CD14-positive monocyte (primary cell): ENCODE measurements around the gene BIRC5. TPM values are rescaled to one million over a fixed set of nuclear protein-coding genes. Genes with fewer than 3 reads are reported as not detected.
A peak's percentile ranks its signal among the peaks of the same experiment; 100 is the strongest.

Source experiments
- DNase-seq, 3 donors: peaks; one replicate each; pipeline ENCODE4 v3.0.0-alpha.2; 2011 to 2022
- H2AFZ ChIP-seq: 2 replicates; pipeline ENCODE4 v1.6.0; 2012; ENCODE audit warnings: mild to moderate bottlenecking, low read depth, low read length, inconsistent platforms; ENCODE audit not compliant: insufficient read depth, poor library complexity, severe bottlenecking
- H3K27ac ChIP-seq, 2 donors: 1 replicate in 1 of 2; 2 replicates in 1 of 2; pipeline ENCODE4 v1.5.1; 2012 to 2013; ENCODE audit warnings: low read length in 2 of 2, control low read depth in 1 of 2, inconsistent platforms in 1 of 2, low read depth in 1 of 2, mild to moderate bottlenecking in 1 of 2
- H3K27me3 ChIP-seq, 2 donors: one replicate each; pipeline versions ENCODE4 v1.6.0 to v1.6.1; 2011 to 2013; ENCODE audit warnings: low read length in 2 of 2; ENCODE audit not compliant: control insufficient read depth in 2 of 2, insufficient read depth in 2 of 2
- H3K36me3 ChIP-seq, 2 donors: replicated peaks in 1 of 2; 1 replicate in 1 of 2; 2 replicates in 1 of 2; pipeline versions ENCODE4 v1.5.1 to v1.6.1; 2012 to 2013; ENCODE audit warnings: low read length in 2 of 2, control low read depth in 1 of 2, inconsistent platforms in 1 of 2, mild to moderate bottlenecking in 1 of 2; ENCODE audit not compliant: insufficient read depth in 2 of 2, control insufficient read depth in 1 of 2
- H3K4me1 ChIP-seq, 2 donors: 1 replicate in 1 of 2; 2 replicates in 1 of 2; pipeline versions ENCODE4 v1.5.1 to v1.6.1; 2012 to 2013; ENCODE audit warnings: low read length in 2 of 2, control low read depth in 1 of 2, inconsistent platforms in 1 of 2, mild to moderate bottlenecking in 1 of 2, moderate library complexity in 1 of 2; ENCODE audit not compliant: insufficient read depth in 2 of 2, control insufficient read depth in 1 of 2
- H3K4me2 ChIP-seq: replicated peaks from 2 replicates; pipeline ENCODE3; 2012; ENCODE audit warnings: low read length, moderate library complexity, mild to moderate bottlenecking; ENCODE audit not compliant: poor library complexity, severe bottlenecking; ENCODE audit errors: extremely low read depth
- H3K4me3 ChIP-seq, 3 experiments: fragments of 200-600 bp in 1 of 3; sonication (generic) in 1 of 3; replicated peaks in 1 of 3; 1 replicate in 2 of 3; 2 replicates in 1 of 3; pipeline ENCODE4 v1.5.1; 2011 to 2013; ENCODE audit warnings: low read length in 3 of 3, mild to moderate bottlenecking in 3 of 3, control low read depth in 2 of 3, low read depth in 2 of 3, inconsistent platforms in 1 of 3, moderate library complexity in 1 of 3
- H3K79me2 ChIP-seq: 2 replicates; pipeline ENCODE4 v1.6.0; 2012; ENCODE audit warnings: mild to moderate bottlenecking, control low read depth, inconsistent platforms, low read length, moderate library complexity; ENCODE audit not compliant: insufficient read depth
- H3K9ac ChIP-seq: 2 replicates; pipeline ENCODE4 v1.6.0; 2017; ENCODE audit warnings: low read length, mild to moderate bottlenecking; ENCODE audit not compliant: insufficient read depth, poor library complexity, severe bottlenecking
- H3K9me3 ChIP-seq, 2 donors: replicated peaks in 1 of 2; 1 replicate in 1 of 2; 2 replicates in 1 of 2; pipeline versions ENCODE4 v1.5.1 to v1.6.1; 2012 to 2013; ENCODE audit warnings: low read length in 2 of 2, control low read depth in 1 of 2; ENCODE audit not compliant: control insufficient read depth in 1 of 2, insufficient read depth in 1 of 2
- H4K20me1 ChIP-seq: 2 replicates; pipeline ENCODE4 v1.6.0; 2012; ENCODE audit warnings: mild to moderate bottlenecking, low read length, control low read depth, moderate library complexity; ENCODE audit not compliant: insufficient read depth
- H3K27ac Mint-ChIP-seq, 7 donors: one replicate each; pipeline ENCODE4 v1.8.0; 2020; ENCODE audit warnings: mild to moderate bottlenecking in 7 of 7, mixed read lengths in 7 of 7, moderate library complexity in 6 of 7, inconsistent platforms in 2 of 7
- H3K27me3 Mint-ChIP-seq, 3 donors: one replicate each; pipeline ENCODE4 v1.8.0; 2021 to 2022; ENCODE audit warnings: low read depth in 3 of 3, mild to moderate bottlenecking in 3 of 3, mixed read lengths in 3 of 3, moderate library complexity in 3 of 3, inconsistent platforms in 1 of 3
- H3K36me3 Mint-ChIP-seq, 2 donors: one replicate each; pipeline ENCODE4 v1.8.0; 2020; ENCODE audit warnings: mixed read lengths in 2 of 2, inconsistent platforms in 1 of 2, mild to moderate bottlenecking in 1 of 2
- H3K4me1 Mint-ChIP-seq: one replicate; pipeline ENCODE4 v1.8.0; 2020; ENCODE audit warnings: mild to moderate bottlenecking, mixed read lengths
- H3K4me3 Mint-ChIP-seq, 2 donors: one replicate each; pipeline ENCODE4 v1.8.0; 2020; ENCODE audit warnings: mild to moderate bottlenecking in 2 of 2, mixed read lengths in 2 of 2, moderate library complexity in 1 of 2
- H3K9me3 Mint-ChIP-seq, 7 donors: one replicate each; pipeline ENCODE4 v1.8.0; 2020 to 2022; ENCODE audit warnings: mixed read lengths in 7 of 7, mild to moderate bottlenecking in 6 of 7, moderate library complexity in 6 of 7, inconsistent platforms in 2 of 7
- WGBS: methylation state at CpG from one replicate; pipeline ENCODE4 v1.1.5; 2013; ENCODE audit warnings: missing lambda C conversion rate; ENCODE audit not compliant: insufficient coverage; 5-methylcytosine and 5-hydroxymethylcytosine counted together
- intact Hi-C, 2 donors: fragments of 100-400 bp; cut with micrococcal nuclease; formaldehyde crosslinking; loops; one replicate each; pipeline versions ENCODE4 v1.15.0 to v1.15.1; 2023
- polyA plus RNA-seq, 3 donors: library from polyadenylated mRNA; depleted of rRNA in 1 of 3; unstranded in 2 of 3; stranded (reverse) in 1 of 3; fragments of 300-500 nt in 2 of 3; fragments of >200 nt in 1 of 3; fragmentation: Illumina TruSeq in 2 of 3; gene quantifications; 1 replicate in 2 of 3; 2 replicates in 1 of 3; pipeline ENCODE4 v1.2.3, GENCODE V29; 2012 to 2021
- small RNA-seq: library from RNA; depleted of rRNA; stranded (forward); fragments of <200 nt; gene quantifications from one replicate; pipeline ENCODE3, GENCODE V24; 2012; ENCODE audit warnings: low read depth; ENCODE audit not compliant: insufficient read length
- TF ChIP-seq, protein P1 (sequence below): fragments of 200-600 bp; IDR thresholded peaks from one replicate; pipeline ENCODE4 v1.8.0; 2022; ENCODE audit warnings: antibody characterized with exemption, mild to moderate bottlenecking

BIRC5 gene
- polyA plus RNA-seq, 3 donors, result 0.20 TPM; not detected in 2

DNA sequence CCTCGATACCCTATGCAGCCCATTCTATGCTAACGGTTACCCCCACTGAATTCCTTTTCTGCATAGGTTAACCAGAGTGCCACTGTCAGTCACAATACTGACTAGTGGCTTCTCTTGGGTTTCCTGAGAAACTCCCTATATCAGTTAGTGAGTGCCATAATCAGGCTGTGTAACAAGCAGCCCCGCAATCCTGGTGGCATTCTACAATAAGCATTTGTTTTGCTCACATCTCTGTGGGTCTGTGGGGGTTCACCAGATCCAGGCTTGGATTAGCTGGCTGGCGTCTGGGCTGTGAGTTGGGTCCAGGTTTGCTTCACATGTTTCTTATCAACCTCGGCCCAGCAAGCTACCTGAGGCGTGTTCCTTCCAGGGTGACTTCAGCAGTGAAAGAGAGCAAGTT lies 59.8 kb downstream of the BIRC5 start:
- H3K9ac ChIP-seq, result no peak overlapping the region
- no peak overlapping the region for H3K27ac ChIP-seq
- H3K36me3 ChIP-seq, result no peaks in the 10 kb centered on the region
- H3K4me1 ChIP-seq, result peaks cover 8 to 12% of the 10 kb centered on the region in 2 donors
- H3K27me3 ChIP-seq, result peaks cover 3 to 12% of the 10 kb centered on the region in 2 donors
- TF ChIP-seq, protein P1, sequence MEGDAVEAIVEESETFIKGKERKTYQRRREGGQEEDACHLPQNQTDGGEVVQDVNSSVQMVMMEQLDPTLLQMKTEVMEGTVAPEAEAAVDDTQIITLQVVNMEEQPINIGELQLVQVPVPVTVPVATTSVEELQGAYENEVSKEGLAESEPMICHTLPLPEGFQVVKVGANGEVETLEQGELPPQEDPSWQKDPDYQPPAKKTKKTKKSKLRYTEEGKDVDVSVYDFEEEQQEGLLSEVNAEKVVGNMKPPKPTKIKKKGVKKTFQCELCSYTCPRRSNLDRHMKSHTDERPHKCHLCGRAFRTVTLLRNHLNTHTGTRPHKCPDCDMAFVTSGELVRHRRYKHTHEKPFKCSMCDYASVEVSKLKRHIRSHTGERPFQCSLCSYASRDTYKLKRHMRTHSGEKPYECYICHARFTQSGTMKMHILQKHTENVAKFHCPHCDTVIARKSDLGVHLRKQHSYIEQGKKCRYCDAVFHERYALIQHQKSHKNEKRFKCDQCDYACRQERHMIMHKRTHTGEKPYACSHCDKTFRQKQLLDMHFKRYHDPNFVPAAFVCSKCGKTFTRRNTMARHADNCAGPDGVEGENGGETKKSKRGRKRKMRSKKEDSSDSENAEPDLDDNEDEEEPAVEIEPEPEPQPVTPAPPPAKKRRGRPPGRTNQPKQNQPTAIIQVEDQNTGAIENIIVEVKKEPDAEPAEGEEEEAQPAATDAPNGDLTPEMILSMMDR, result no peak
- no peak overlapping the region for H3K4me3 Mint-ChIP-seq
- H3K27ac Mint-ChIP-seq, result peak overlapping the region in 1 of 7 donors; percentile 50
- no peaks in the 10 kb centered on the region for H4K20me1 ChIP-seq
- no peaks in the 10 kb centered on the region for H3K79me2 ChIP-seq
- DNase-seq, result no peak
- peaks cover 0 to 3% of the 10 kb centered on the region in 2 donors for H3K36me3 Mint-ChIP-seq
- intact Hi-C loops, result no loop called here
- WGBS, result no CpG with 5 or more reads among the region's 6 CpGs
- H3K4me1 Mint-ChIP-seq, result peaks cover 13% of the 10 kb centered on the region
- H3K4me2 ChIP-seq, result no peak overlapping the region
- no peaks in the 10 kb centered on the region for H3K9me3 ChIP-seq
- no peak overlapping the region for H2AFZ ChIP-seq
- peaks cover 10 to 31% (median 18%) of the 10 kb centered on the region in 3 donors for H3K27me3 Mint-ChIP-seq
- no peak overlapping the region for H3K4me3 ChIP-seq
- peaks cover 0 to 2% (median 0%) of the 10 kb centered on the region in 7 donors for H3K9me3 Mint-ChIP-seq

Small RNA genes lying within 50 kb of the gene (small RNA-seq; reads per million reads assigned to genes)
- gene AC087645.1, result not detected

Other genes starting within 250 kb of the BIRC5 start
- gene TMC6, start 85.5 kb upstream of the BIRC5 start, polyA plus RNA-seq, result 100 to 1,000 TPM in 1 of 3 donors, 10 to 100 TPM in 2; 60.1 to 107 (median 79.2) TPM
- 100 to 1,000 TPM in 1 of 3 donors, 10 to 100 TPM in 2; 13.3 to 151 (median 15.1) TPM for gene TMC8, start 83.5 kb upstream of the BIRC5 start, polyA plus RNA-seq
- not detected for gene C17orf99, start 67.9 kb upstream of the BIRC5 start, polyA plus RNA-seq
- gene SYNGR2, start 45.7 kb upstream of the BIRC5 start, polyA plus RNA-seq, result 100 to 1,000 TPM; 270 to 402 (median 350) TPM
- 1 to 10 TPM in 2 of 3 donors, under 1 TPM in 1; 0.67 to 2.0 (median 1.4) TPM for gene TK1, start 27.2 kb upstream of the BIRC5 start, polyA plus RNA-seq
- 10 to 100 TPM in 2 of 3 donors, 1 to 10 TPM in 1; 7.1 to 45.7 (median 14.2) TPM for gene AFMID, start 26.9 kb upstream of the BIRC5 start, polyA plus RNA-seq
- gene TMEM235, start 17.4 kb downstream of the BIRC5 start, polyA plus RNA-seq, result not detected
- 100 to 1,000 TPM; 123 to 441 (median 144) TPM for gene SOCS3, start 145.8 kb downstream of the BIRC5 start, polyA plus RNA-seq
- gene PGS1, start 164.4 kb downstream of the BIRC5 start, polyA plus RNA-seq, result 10 to 100 TPM; 26.0 to 87.1 (median 28.0) TPM